A549 treated with Mapracorat at 1 μM for 4 hours (cell line): ENCODE data around the gene ZNF629. TPM values are rescaled to one million over a fixed set of nuclear protein-coding genes. Genes with fewer than 3 reads are reported as not detected.

Source experiments
- total RNA-seq: library from RNA; stranded (reverse); fragments of 200-300 nt; extraction: Qiagen RNA extraction; gene quantifications from 5 replicates; pipeline ENCODE4 v1.2.3, GENCODE V29; 2022

The ZNF629 gene
- total RNA-seq = 15.7 to 18.8 TPM (median 18.0 TPM) in 5 replicates

GRCh38 chr16:30786936-30787612, at the start of gene ZNF629:
ZNF629 (minus strand) TSS chr16:30787205; CDS start chr16:30784482, 2,723 bp downstream.

GRCh38 chr16:30761928-30762902, 24.8 kb downstream of the ZNF629 start, which contains the start of the genes CFAP119 and RNF40:
CFAP119 (minus strand) TSS chr16:30762062; CDS start chr16:30761748, 314 bp downstream.
RNF40 (plus strand) TSS chr16:30762322; CDS start chr16:30762546, 224 bp downstream.

DNA sequence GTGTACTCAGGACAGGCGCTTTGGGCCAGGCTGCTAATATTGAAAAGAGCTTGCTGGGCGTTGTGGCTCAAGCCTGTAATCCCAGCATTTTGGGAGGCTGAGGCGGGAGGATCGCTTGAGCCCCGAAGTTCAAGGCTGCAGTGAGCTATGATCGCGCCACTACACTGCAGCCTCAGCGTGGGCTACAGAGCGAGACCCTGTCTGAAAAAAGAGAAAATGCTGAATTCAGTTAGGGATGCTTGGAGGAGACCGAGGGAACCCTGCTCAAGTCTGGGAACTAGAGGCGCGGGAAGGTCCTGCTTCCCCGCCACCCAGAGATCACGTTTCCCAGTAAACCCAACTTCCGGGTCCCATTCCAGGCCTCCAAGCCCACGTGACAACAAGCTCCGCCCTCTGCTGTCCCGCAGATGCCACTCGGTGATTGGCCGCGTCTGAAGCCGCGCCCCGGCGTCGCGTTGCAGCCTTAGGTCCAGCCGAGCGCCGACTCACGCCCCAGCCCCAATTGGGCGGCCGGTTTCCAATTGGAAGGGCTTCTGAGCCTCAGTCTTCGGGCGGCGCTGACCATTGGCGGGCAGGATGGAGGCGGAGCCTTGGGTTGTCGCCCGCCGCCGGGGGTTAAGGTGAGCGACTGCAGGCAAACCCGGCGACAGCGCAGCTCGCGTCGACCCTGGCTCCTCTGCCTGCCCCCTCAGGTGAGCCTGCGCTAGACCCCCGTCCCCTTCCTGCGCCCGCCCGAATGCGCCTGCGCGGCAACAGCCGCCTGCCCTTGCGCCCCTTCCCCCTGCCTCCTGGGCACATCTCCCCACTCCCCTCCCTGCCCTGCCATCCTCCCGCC, 39.0 kb downstream of the ZNF629 start, which contains the start of gene PHKG2:
Gene PHKG2 (plus strand): TSS at position 627 of the 835 bp plus-strand sequence. CDS start 396 bp downstream, outside the sequence.

Other genes with a start within 250 kb of the ZNF629 start
- 4.1 to 6.7 TPM (median 6.4 TPM) in 5 replicates for gene ZNF764, start 228.8 kb downstream of the ZNF629 start, total RNA-seq
- gene ZNF688, start 215.5 kb downstream of the ZNF629 start, total RNA-seq = 4.9 to 8.7 TPM (median 6.6 TPM) in 5 replicates
- gene ZNF785, start 201.5 kb downstream of the ZNF629 start, total RNA-seq = not detected in 5 replicates
- 7.5 to 9.5 TPM (median 8.8 TPM) in 5 replicates for gene ZNF689, start 176.8 kb downstream of the ZNF629 start, total RNA-seq
- 20.1 to 25.5 TPM (median 22.5 TPM) in 5 replicates for gene PRR14, start 136.2 kb downstream of the ZNF629 start, total RNA-seq
- gene FBRS, start 128.8 kb downstream of the ZNF629 start, total RNA-seq = 29.6 to 43.8 TPM (median 40.0 TPM) in 5 replicates
- 8.2 to 25.8 TPM (median 21.5 TPM) in 5 replicates for gene SRCAP, start 88.0 kb downstream of the ZNF629 start, total RNA-seq
- 20.8 to 31.7 TPM (median 29.7 TPM) in 5 replicates for gene PHKG2, start 38.8 kb downstream of the ZNF629 start, total RNA-seq
- gene CFAP119, start 25.1 kb downstream of the ZNF629 start, total RNA-seq = 5.5 to 9.4 TPM (median 8.9 TPM) in 5 replicates
- 66.6 to 85.9 TPM (median 80.0 TPM) in 5 replicates for gene RNF40, start 24.9 kb downstream of the ZNF629 start, total RNA-seq
- gene BCL7C, start 106.9 kb upstream of the ZNF629 start, total RNA-seq = 25.8 to 42.7 TPM (median 40.6 TPM) in 5 replicates
- 0.11 to 0.39 TPM (median 0.15 TPM) in 5 replicates for gene CTF1, start 109.4 kb upstream of the ZNF629 start, total RNA-seq
- gene FBXL19, start 136.4 kb upstream of the ZNF629 start, total RNA-seq = 9.8 to 19.2 TPM (median 18.4 TPM) in 5 replicates
- gene ORAI3, start 161.9 kb upstream of the ZNF629 start, total RNA-seq = 11.3 to 15.8 TPM (median 13.8 TPM) in 5 replicates
- 13.2 to 20.3 TPM (median 19.3 TPM) in 5 replicates for gene SETD1A, start 170.5 kb upstream of the ZNF629 start, total RNA-seq
- 12.5 to 15.4 TPM (median 14.3 TPM) in 5 replicates for gene HSD3B7, start 198.0 kb upstream of the ZNF629 start, total RNA-seq
- gene STX1B, start 223.4 kb upstream of the ZNF629 start, total RNA-seq = 1.4 to 2.2 TPM (median 1.8 TPM) in 5 replicates
- 54.0 to 68.8 TPM (median 66.1 TPM) in 5 replicates for gene STX4, start 246.4 kb upstream of the ZNF629 start, total RNA-seq